AG04449 (cell line): ENCODE measurements around the gene IFNA7.
"Not testable (repeated sequence)": the region's sequence is repeated elsewhere in the genome, so short reads cannot be mapped to it uniquely, and the experiment has no call there.

Experiments
- CTCF ChIA-PET: fragments of 350-600 bp; formaldehyde crosslinking; extraction: SDS; loops from one replicate; lab custom pipeline; 2021; ENCODE audit warnings: antibody characterized with exemption; lab: Yijun Ruan, JAX
- POLR2A ChIA-PET: fragments of 400-600, 350-600 bp; formaldehyde crosslinking; extraction: SDS; loops from one replicate; lab custom pipeline; 2020; ENCODE audit warnings: antibody characterized with exemption, inconsistent platforms; lab: Yijun Ruan, JAX
- DNase-seq: peaks from one replicate; pipeline ENCODE4 v3.0.0-alpha.2; 2010; ENCODE audit warnings: low read depth, low spot score
- H3K4me3 ChIP-seq: 2 replicates; pipeline ENCODE4 v1.5.1; 2011; ENCODE audit warnings: low read depth, mild to moderate bottlenecking, control low read depth, low read length
- TF ChIP-seq, protein P1 (sequence below): IDR thresholded peaks from one replicate; pipeline ENCODE4 v1.5.1; 2011; ENCODE audit warnings: mild to moderate bottlenecking, moderate library complexity, low read length, control low read depth, inconsistent platforms; ENCODE audit not compliant: insufficient read depth; ENCODE audit errors: missing control alignments

IFNA7 gene

DNA sequence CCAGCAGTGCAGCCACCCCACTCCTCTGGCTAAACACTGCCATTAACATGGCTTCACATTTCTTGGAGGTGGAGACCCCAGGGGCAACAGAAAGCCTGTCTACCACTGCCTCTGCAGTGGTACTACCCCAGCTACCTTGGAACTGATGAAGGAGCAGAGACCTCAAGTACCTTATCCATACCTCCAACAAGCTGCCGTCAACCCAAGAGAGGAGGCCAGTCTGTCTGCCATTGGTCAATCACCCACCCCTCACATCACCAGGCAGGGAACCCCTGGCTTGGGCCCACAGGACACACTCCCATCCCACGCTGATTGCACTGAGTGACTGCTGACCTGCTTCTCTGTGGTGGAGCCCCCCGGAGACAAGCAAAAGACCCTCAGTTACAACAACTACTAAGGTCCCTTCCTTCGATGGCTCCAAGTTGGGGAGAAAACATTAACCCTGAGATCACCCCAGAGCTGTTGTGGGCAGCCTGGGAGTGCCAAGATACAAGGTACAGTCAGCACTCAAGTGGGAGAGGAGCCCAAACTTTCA, 32.2 kb upstream of the IFNA7 start:
- DNase-seq: no peak
- ChIA-PET CTCF (interaction anchor here (0.8 to 3.0 kb wide), 3 partner anchors 18 to 579 kb away, joined by 3 to 21 read pairs (median 3); no protein-coding TSS in a partner anchor), POLR2A (no interaction called here)
- TF ChIP-seq, protein P1, sequence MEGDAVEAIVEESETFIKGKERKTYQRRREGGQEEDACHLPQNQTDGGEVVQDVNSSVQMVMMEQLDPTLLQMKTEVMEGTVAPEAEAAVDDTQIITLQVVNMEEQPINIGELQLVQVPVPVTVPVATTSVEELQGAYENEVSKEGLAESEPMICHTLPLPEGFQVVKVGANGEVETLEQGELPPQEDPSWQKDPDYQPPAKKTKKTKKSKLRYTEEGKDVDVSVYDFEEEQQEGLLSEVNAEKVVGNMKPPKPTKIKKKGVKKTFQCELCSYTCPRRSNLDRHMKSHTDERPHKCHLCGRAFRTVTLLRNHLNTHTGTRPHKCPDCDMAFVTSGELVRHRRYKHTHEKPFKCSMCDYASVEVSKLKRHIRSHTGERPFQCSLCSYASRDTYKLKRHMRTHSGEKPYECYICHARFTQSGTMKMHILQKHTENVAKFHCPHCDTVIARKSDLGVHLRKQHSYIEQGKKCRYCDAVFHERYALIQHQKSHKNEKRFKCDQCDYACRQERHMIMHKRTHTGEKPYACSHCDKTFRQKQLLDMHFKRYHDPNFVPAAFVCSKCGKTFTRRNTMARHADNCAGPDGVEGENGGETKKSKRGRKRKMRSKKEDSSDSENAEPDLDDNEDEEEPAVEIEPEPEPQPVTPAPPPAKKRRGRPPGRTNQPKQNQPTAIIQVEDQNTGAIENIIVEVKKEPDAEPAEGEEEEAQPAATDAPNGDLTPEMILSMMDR: no peak
- H3K4me3 ChIP-seq: no peak overlapping the region

DNA sequence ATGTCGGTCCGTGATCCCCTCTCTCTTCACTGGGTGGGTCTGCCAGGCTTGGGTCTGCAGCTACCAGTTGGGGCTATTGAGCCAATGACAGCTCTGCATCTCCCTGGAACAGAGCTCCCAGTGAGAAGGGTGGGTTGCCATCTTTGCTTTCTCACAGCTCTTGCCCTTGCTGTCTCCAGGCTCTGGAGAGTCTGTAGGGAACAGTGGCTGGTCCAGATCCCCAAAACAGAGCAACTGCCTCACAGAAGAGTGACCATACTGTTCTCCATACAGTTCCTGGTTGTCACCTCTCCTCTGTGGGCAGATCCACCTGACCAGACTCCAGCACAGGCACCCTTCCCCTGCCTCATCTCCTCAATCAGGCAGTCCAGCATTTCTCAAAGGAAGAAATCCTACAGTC, 31.3 kb upstream of the IFNA7 start:
- ChIA-PET CTCF (no interaction called here), POLR2A (no interaction called here)
- no peak for DNase-seq
- H3K4me3 ChIP-seq: no peak overlapping the region
- TF ChIP-seq, protein P1: no peak

DNA sequence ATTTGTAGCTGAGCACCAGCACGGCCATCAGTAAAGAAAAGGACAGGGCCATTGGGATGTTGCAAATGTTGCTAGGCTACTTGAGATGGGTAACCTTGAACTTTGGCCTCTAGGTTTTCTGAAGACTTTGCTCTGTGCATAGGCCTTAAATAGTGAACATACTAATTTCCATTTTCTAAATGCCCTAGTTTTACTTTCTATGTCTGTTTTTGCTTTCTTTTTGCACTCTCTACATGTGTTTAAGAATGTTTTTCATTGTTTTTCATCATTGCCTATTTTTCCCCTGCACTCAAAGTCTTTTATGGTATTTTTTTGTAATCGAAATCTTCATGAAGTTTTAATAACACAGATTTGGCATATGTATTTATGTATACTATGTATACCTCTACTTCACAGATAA, 26.1 kb upstream of the IFNA7 start, which contains the start of gene IFNA17:
Gene IFNA17, minus strand, starts transcription at position 101 of the 400 bp plus-strand sequence. Its CDS starts 49 bp downstream, at position 52.
- no peak within 1 kb of the TSS for H3K4me3 ChIP-seq
- TF ChIP-seq, protein P1: no peak
- ChIA-PET CTCF (no interaction called here), POLR2A (no interaction called here)
- no peak for DNase-seq

DNA sequence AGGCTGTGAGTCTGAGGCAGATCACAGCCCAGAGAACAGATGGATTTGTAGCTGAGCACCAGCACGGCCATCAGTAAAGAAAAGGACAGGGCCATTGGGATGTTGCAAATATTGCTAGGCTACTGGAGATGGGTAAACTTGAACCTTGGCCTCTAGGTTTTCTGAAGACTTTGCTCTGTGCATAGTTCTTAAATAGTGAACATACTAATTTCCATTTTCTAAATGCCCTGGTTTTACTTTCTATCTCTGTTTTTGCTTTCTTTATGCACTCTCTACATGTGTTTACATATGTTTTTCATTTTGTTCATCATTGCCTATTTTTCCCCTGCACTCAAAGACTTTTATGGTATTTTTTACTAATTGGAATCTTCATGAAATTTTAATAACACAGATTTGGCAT, 15.2 kb upstream of the IFNA7 start, which contains the start of gene IFNA16:
Gene IFNA16, minus strand, starts transcription at position 101 of the 400 bp plus-strand sequence. Its CDS starts 6 bp downstream, at position 95.
- CTCF ChIA-PET, POLR2A ChIA-PET, DNase-seq, H3K4me3 ChIP-seq: not testable (repeated sequence)

DNA sequence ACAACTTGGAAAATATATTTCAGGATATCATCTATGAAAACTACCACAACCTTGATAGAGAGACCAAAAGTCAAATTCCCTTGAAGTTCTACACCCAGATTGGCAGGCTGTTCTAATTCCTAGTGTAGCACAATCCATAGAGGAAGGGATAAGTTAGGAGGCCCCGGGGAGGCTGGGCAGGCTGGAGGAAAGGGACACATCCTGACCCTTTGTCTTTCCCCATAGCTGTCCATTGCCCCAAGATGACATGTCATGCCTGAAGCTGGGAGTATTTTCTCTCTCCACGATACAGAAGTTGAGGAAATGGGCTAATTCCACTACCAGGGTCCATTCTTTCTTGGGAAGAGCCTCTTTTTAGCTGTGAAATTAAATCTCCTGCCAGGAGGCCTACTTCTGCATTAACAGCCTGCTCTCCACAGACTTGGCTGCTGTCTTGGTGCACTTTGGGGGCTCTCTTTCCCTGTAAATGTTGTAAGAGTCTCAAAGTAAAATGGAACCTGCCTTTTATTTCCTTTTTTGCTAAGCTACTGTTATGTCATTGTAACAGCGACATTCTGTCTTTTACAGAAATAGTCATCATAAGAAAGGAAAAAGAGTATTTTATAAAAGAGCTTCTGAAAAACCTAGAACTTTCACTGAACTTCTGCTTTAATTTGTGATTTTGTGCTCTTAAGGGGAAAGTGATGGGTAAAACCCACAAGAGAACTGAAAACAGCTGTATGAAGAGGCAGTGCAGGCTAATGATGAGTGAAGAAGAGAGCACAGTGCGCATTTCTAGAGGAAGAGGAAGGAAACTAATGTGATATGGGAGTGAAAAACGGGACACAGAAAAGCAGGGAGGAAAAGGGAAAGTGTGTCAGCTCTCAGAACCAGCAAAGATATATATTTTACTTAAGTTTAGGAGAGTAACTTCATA, 11.7 kb upstream of the IFNA7 start:
- POLR2A ChIA-PET, H3K4me3 ChIP-seq, DNase-seq: not testable (repeated sequence)
- CTCF ChIA-PET: interaction anchor here (0.9 to 1.3 kb wide), 3 partner anchors 10 to 50 kb away, joined by 3 to 4 read pairs (median 3); no protein-coding TSS in a partner anchor

DNA sequence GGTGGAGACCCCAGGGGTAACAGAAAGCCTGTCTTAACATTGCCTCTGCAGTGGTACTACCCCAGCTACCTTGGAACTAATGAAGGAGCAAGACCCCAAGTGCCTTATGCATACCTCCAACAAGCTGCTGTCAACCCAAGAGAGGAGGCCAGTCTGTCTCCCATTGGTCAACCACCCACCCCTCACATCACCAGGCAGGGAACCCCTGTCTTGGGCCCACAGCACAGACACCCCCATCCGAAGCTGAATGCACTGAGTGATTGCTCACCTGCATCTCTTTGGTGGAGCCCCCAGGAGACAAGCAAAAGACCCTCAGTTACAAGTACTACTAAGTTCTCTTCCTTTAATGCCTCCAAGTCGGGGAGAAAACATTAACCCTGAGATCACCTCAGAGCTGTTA, 10.2 kb upstream of the IFNA7 start:
- CTCF ChIA-PET: interaction anchor here (1.2 kb wide), 1 partner anchor 17 kb away, joined by 6 read pairs; no protein-coding TSS in a partner anchor
- H3K4me3 ChIP-seq, DNase-seq, POLR2A ChIA-PET: not testable (repeated sequence)

DNA sequence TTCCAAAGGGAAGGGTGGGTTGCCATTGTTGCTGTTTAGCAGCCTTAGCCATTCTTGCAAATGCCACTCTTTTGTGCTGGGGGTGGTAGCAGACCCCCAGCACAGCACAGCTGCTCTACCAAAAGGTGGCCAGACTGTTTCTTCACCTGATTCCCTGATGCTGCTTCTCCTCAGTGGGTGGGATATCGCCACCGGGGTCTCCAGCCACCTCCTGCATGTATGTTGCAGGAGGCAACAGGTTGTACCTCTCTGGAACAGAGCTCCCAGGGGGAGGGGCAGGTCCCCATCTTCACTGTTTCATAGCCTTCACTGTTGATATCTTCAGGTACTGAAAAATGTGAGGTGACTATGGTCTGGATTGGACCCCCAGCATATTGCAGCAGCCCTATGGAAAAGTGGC, 8.8 kb upstream of the IFNA7 start:
- DNase-seq, H3K4me3 ChIP-seq, POLR2A ChIA-PET, CTCF ChIA-PET: not testable (repeated sequence)

DNA sequence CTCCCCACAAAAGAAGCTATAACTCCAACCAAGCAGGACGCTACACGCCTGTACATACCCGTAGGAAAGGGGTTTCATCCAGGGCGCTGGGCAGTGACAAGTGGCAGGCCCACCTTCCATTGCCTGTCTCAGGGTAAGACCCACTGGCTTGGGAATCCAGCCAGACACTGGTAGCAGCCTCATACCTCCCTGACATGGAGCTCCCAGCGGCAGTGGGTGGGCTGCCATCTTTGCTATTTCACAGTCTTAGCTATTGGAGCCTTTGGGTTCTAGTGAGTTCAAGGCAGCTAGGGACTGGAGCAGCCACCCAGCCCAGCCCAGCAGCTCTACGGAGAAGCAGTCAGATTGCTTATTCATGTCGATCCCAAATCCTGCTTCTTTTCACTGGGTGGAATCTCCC, 8.3 kb upstream of the IFNA7 start:
- ChIA-PET POLR2A (no interaction called here), CTCF (no interaction called here)
- no peak for DNase-seq
- TF ChIP-seq, protein P1: no peak
- no peak overlapping the region for H3K4me3 ChIP-seq

DNA sequence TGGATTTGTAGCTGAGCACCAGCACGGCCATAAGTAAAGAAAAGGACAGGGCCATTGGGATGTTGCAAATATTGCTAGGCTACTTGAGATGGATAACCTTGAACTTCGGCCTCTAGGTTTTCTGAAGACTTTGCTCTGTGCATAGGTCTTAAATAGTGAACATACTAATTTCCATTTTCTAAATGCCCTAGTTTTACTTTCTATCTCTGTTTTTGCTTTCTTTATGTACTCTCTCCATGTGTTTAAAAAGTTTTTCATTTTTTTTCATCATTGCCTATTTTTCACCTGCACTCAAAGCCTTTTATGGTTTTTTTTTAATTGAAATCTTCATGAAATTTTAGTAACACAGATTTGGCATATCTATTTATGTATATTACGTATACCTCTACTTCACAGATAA, 5.0 kb upstream of the IFNA7 start, which contains the start of gene IFNA10:
Gene IFNA10, minus strand, starts transcription at position 101 of the 400 bp plus-strand sequence. Its CDS starts 46 bp downstream, at position 55.
- POLR2A ChIA-PET, CTCF ChIA-PET, H3K4me3 ChIP-seq, DNase-seq: not testable (repeated sequence)
